ENCODE measurements around the gene GLT8D2.

DNA sequence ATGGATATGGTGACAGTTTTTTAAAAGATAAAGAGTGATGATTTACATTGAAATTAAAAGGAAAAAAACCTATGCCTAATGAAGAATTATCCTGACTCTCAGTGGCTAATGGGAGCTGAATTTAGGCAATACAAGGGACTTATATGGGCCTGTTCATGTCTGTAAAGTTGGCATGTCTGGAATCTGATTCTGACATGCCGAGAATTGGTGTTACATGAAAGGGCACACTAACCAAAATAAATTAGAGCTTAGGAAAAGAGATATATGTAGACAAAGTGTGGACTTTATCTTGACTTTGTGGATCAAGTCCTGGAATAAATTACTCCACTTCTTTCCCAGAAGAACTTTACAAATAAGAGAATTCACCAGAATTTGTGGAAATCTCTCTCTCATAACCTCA lies 83.3 kb downstream of the GLT8D2 start:
- TF ChIP-seq, protein P1, sequence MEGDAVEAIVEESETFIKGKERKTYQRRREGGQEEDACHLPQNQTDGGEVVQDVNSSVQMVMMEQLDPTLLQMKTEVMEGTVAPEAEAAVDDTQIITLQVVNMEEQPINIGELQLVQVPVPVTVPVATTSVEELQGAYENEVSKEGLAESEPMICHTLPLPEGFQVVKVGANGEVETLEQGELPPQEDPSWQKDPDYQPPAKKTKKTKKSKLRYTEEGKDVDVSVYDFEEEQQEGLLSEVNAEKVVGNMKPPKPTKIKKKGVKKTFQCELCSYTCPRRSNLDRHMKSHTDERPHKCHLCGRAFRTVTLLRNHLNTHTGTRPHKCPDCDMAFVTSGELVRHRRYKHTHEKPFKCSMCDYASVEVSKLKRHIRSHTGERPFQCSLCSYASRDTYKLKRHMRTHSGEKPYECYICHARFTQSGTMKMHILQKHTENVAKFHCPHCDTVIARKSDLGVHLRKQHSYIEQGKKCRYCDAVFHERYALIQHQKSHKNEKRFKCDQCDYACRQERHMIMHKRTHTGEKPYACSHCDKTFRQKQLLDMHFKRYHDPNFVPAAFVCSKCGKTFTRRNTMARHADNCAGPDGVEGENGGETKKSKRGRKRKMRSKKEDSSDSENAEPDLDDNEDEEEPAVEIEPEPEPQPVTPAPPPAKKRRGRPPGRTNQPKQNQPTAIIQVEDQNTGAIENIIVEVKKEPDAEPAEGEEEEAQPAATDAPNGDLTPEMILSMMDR (IDR thresholded peaks at IDR 0.05) = no peak
- TF ChIP-seq POLR2A (IDR thresholded peaks at IDR 0.05) = no peak

Data from testis (tissue), 2 donors.